ENCODE measurements around the gene CFAP46. TPM values are rescaled to one million over a fixed set of nuclear protein-coding genes. Genes with fewer than 3 reads are reported as not detected.

The CFAP46 gene
- total and polyA plus RNA-seq, 4 donors, result 3.1 to 18.8 (median 7.1) TPM

DNA sequence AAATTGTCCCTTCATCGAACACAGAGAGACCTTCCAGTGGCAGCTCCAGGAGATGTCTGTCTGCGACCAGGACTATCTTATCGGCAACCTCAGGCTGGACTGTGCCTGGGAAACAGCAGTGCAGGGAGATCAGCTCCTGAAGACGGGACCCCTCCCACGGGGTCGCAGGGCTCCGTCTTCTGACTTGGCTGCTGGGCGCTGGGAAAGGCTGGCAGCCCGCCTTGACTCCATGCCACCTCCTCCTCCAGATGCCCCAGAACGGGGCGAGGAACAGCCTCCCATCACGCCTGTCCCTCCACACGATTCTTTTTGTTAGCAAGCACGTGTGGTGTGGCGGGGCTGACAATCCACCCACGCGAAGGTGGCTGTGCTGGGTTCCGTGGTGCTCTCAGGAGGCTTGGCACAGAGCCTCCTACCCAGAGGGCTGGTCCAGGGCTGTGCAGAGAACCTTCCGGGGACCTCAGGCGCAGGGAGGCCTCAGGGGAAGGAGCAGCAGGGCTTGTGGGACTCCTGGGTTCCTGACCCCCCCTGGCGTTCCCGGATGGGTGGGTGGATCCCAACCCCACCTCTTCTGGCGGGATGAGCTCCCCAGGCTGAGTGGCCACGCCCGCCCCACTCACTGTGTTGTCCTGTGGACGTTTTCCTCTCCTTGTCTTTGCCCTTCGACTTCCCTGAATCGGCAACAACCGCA, 108.8 kb downstream of the CFAP46 start:
- Histone ChIP-seq H3K4me1 (ENCODE audit: control insufficient read depth in 5 of 5, insufficient read depth in 5 of 5, low read length in 5 of 5) (no peaks in the 10 kb centered on the region), H3K27me3 (ENCODE audit: control insufficient read depth in 3 of 3, insufficient read depth in 3 of 3, low read length in 2 of 3) (peaks cover 19 to 48% (median 25%) of the 10 kb centered on the region in 3 donors), H3K36me3 (ENCODE audit: control insufficient read depth in 4 of 4, insufficient read depth in 4 of 4, low read length in 4 of 4) (no peaks in the 10 kb centered on the region), H3K9me3 (ENCODE audit: control insufficient read depth in 4 of 4, insufficient read depth in 3 of 4, low read length in 3 of 4) (no peaks in the 10 kb centered on the region), H3K9ac (ENCODE audit: insufficient read depth in 1 of 2, low read length in 2 of 2) (no peak overlapping the region), H3K27ac (ENCODE audit: low read depth in 1 of 2, low read length in 1 of 2) (no peak overlapping the region), H3K4me3 (no peak overlapping the region)
- ATAC-seq (ENCODE audit: insufficient read depth, low FRiP score) (no peak), DNase-seq (no peak)
- 64 to 78% methylated on average over 29 of the region's 29 CpGs for WGBS, 2 donors
- TF ChIP-seq, protein P1, sequence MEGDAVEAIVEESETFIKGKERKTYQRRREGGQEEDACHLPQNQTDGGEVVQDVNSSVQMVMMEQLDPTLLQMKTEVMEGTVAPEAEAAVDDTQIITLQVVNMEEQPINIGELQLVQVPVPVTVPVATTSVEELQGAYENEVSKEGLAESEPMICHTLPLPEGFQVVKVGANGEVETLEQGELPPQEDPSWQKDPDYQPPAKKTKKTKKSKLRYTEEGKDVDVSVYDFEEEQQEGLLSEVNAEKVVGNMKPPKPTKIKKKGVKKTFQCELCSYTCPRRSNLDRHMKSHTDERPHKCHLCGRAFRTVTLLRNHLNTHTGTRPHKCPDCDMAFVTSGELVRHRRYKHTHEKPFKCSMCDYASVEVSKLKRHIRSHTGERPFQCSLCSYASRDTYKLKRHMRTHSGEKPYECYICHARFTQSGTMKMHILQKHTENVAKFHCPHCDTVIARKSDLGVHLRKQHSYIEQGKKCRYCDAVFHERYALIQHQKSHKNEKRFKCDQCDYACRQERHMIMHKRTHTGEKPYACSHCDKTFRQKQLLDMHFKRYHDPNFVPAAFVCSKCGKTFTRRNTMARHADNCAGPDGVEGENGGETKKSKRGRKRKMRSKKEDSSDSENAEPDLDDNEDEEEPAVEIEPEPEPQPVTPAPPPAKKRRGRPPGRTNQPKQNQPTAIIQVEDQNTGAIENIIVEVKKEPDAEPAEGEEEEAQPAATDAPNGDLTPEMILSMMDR (IDR thresholded peaks at IDR 0.05; ENCODE audit: control extremely low read depth, extremely low read depth), result no peak

GRCh38 chr10:132832186-132832969, 110.0 kb downstream of the CFAP46 start:
- peaks cover 19 to 43% (median 24%) of the 10 kb centered on the region in 3 donors for H3K27me3 ChIP-seq (ENCODE audit: control insufficient read depth in 3 of 3, insufficient read depth in 3 of 3, low read length in 2 of 3)
- WGBS, 2 donors, result 43 to 61% methylated on average over 30 of the region's 30 CpGs

DNA sequence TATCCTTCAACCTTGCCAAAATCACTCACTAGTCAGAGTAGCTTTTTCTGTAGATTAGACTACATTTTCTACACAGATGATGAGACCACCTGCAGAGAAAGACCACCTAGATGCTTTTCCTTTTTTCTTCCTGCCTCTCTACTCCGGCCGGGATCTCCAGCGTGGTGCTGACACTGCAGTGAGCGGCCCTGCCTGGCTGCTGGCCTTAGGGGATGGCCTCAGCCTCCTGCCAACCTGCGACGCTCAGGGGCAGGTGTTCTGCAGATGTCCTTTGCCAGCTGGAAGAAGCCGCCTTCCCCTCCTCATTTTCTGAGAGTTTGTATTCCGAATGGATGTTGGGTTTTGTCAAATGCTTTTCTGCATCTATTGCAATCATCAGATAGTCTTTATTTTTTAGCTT, 113.0 kb downstream of the CFAP46 start:
- Histone ChIP-seq H3K9me3 (ENCODE audit: control insufficient read depth in 4 of 4, insufficient read depth in 3 of 4, low read length in 3 of 4) (no peaks in the 10 kb centered on the region), H3K36me3 (ENCODE audit: control insufficient read depth in 4 of 4, insufficient read depth in 4 of 4, low read length in 4 of 4) (no peaks in the 10 kb centered on the region), H3K27ac (ENCODE audit: low read depth in 1 of 2, low read length in 1 of 2) (no peak overlapping the region), H3K27me3 (ENCODE audit: control insufficient read depth in 3 of 3, insufficient read depth in 3 of 3, low read length in 2 of 3) (peaks cover 2 to 40% (median 21%) of the 10 kb centered on the region in 3 donors), H3K4me1 (ENCODE audit: control insufficient read depth in 5 of 5, insufficient read depth in 5 of 5, low read length in 5 of 5) (no peaks in the 10 kb centered on the region), H3K9ac (ENCODE audit: insufficient read depth in 1 of 2, low read length in 2 of 2) (no peak overlapping the region), H3K4me3 (no peak overlapping the region)
- TF ChIP-seq, protein P1 (IDR thresholded peaks at IDR 0.05; ENCODE audit: control extremely low read depth, extremely low read depth), result no peak
- DNase-seq (no peak), ATAC-seq (ENCODE audit: insufficient read depth, low FRiP score) (no peak)
- WGBS, 2 donors, result 77 to 88% methylated on average over 8 of the region's 8 CpGs

More at GRCh38 chr10:132832186-132832969, 110.0 kb downstream of the CFAP46 start:
- Histone ChIP-seq H3K4me3 (no peak overlapping the region), H3K27ac (ENCODE audit: low read depth in 1 of 2, low read length in 1 of 2) (no peak overlapping the region), H3K9ac (ENCODE audit: insufficient read depth in 1 of 2, low read length in 2 of 2) (no peak overlapping the region), H3K9me3 (ENCODE audit: control insufficient read depth in 4 of 4, insufficient read depth in 3 of 4, low read length in 3 of 4) (no peaks in the 10 kb centered on the region), H3K4me1 (ENCODE audit: control insufficient read depth in 5 of 5, insufficient read depth in 5 of 5, low read length in 5 of 5) (no peaks in the 10 kb centered on the region), H3K36me3 (ENCODE audit: control insufficient read depth in 4 of 4, insufficient read depth in 4 of 4, low read length in 4 of 4) (no peaks in the 10 kb centered on the region)
- DNase-seq (no peak), ATAC-seq (ENCODE audit: insufficient read depth, low FRiP score) (no peak)
- TF ChIP-seq, protein P1 (IDR thresholded peaks at IDR 0.05; ENCODE audit: control extremely low read depth, extremely low read depth), result no peak

All from lung (tissue), 12 donors.